Activated CD8-positive, alpha-beta memory T cell treated with anti-CD3 and anti-CD28 coated beads for 48 hours (primary cell): ENCODE measurements around the gene SCGB1A1.
"Not testable (repeated sequence)": the region's sequence is repeated elsewhere in the genome, so short reads cannot be mapped to it uniquely, and the experiment has no call there.

Experiments used
- DNase-seq, 3 experiments: peaks; one replicate each; pipeline ENCODE4 v3.0.0-alpha.2; 2020; ENCODE audit warnings: low read depth in 2 of 3, low spot score in 2 of 3

The SCGB1A1 gene

DNA sequence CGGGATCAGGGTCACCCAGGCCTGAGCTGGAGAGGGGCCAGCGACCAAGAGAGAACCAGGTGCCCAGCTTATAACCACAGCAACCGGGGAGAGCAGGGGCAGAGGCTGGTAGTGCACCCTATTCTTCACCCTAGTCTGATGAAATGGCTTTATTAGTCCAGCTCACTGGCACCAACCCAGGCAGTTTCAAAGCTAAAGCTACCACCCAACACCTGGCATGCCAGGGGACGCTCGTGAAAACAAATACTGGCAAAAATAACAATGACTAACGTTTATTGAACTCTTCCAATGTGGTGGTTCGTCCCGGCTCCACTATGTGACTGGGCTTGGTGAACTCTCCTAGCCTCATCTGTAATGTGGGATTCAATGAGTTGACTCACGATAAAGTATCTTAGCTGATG lies 30.6 kb downstream of the SCGB1A1 start:
- DNase-seq, result no peak

DNA sequence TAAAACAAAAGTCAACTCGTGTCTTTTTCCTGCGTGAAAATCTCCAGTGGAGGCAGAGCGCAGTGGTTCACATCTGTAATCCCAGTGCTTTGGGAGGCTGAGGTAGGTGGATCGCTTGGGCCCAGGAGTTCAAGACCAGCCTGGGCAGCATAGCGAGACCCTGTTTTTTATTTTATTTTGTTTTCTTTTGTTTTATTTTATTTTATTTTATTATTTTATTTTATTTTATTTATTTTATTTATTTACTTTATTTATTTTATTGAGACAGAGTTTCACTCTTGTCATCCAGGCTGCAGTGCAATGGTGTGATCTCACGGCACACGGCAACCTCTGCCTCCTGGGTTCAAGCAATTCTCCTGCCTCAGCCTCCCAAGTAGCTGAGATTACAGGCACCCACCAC lies 31.1 kb downstream of the SCGB1A1 start:
- DNase-seq, result not testable (repeated sequence)

DNA sequence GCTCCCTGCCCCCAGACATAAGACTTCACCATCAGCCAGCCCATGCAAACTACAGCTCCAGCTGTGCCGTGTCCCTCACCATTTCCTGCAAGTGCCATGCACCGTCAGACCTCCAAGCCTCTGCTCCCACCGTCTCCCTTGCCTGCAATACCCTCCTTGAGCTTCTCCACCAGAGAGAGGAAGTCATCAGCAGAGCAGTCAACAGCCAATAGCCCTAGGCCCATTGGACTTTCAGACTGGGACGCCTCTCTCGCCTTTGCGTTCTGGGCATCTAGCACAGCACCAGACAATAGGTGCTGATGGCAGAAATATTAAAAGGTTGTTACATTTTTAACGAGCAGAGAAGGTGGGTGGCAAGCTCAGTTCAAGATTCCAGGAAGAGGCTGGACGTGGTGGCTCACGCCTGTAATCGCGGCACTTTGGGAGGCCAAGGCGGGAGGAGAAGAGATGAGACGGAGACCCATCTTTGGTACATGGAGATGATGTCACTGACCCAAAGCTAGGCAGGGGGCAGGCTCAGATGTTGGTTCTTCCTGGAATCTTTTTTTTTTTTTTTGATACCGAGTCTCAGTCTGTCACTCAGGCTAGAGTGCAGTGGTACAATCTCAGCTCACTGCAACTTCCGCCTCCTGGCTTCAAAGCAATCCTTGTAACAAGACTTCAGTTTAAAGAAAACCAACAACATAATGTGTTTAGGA lies 31.9 kb downstream of the SCGB1A1 start:
- no peak for DNase-seq

DNA sequence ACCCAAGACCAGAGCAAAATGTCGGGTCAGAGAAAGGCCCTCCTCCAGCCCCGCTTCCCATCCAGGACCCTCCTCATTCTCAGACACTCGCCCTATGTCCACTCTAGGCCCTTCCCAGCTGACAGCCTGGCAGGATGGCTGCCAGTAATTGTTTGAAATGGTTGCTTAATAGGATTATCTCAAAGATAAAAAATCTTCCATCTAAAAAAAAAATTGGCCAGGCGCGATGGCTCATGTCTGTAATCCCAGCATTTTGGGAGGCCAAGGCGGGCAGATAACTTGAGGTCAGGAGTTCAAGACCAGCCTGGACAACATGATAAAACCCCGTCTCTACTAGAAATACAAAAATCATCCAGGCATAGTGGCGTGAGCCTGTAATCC lies 32.4 kb downstream of the SCGB1A1 start:
- DNase-seq, result no peak

DNA sequence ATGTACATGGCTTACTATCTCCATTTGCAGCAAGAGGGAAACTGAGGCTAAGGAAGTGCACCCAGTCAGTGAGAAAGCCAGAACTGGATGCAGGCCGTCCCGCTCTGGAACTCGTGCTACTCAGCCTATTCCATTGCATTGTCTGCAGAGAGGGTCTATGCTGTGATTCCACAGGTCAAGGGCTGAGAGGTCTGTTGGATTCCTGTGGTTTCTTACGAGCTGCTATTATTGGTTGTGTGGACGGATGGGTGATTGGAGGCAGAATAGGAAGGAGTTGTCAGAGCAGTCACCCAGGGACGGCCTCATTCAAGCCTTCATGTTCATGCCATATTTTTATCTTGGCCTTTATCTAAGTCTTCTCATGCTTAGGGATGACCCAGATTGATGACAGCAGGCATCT lies 33.4 kb downstream of the SCGB1A1 start:
- DNase-seq, result no peak

DNA sequence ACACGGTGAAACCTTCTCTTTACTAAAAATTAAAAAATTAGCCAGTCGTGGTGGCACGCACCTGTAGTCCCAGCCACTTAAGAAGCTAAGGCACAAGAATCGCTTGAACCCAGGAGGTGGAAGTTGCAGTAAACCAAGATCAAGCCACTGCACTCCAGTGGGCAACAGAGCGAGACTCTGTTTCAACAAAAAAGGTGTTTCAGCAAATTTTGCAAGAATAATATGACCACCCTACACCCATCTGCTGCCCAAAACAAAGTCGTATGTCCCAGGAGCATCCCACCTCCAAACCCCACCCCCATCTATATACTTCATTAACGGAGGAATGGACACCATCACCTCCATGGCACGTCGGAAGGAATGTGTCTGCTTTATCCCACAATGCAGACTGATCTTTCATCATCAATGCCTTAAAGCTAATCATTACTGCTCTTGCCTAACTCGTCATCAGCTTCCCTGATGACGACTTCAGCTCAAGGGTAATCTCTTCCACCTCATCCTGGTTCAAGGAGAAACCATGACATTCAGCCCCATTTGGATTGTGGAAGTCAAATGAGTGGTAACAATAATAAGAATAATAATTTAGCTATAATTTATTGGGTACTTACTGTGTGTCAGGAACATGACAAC lies 34.1 kb downstream of the SCGB1A1 start:
- no peak for DNase-seq

DNA sequence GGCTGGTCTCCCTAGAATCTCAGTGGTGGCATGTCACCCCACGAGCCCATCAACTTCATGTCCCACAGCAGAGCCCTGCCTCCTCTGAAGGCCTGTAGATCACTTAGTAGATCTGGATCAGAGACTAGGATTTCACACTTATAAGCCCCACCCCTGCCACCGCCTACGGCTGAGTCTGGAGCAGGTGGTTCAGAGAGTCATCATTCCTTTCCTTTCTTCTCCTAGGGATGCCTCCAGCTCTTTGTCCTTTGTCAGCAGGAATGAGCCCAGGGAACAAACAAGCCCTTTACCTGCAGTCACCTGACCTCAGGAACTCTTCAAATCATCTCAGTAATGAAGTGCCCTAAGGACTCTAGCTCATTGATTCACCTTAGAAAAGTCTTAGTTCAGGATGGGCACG lies 37.8 kb downstream of the SCGB1A1 start:
- DNase-seq, result no peak

DNA sequence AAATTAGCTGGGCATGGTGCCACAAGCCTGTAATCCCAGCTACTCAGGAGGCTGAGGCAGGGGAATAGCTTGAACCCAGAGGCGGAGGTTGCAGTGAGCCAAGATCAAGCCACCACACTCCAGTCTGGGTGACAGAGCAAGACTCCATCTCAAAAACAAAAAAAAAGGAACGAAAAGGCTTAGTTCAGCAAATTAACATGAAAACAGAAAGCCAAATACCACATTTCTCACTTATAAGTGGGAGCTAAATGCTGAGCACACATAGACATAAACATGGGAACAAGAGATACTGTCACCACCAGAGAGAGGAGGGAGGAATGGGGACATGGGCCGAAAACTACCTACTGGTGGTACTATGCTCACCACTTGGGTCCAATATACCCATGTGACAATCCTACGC lies 38.6 kb downstream of the SCGB1A1 start:
- no peak for DNase-seq

DNA sequence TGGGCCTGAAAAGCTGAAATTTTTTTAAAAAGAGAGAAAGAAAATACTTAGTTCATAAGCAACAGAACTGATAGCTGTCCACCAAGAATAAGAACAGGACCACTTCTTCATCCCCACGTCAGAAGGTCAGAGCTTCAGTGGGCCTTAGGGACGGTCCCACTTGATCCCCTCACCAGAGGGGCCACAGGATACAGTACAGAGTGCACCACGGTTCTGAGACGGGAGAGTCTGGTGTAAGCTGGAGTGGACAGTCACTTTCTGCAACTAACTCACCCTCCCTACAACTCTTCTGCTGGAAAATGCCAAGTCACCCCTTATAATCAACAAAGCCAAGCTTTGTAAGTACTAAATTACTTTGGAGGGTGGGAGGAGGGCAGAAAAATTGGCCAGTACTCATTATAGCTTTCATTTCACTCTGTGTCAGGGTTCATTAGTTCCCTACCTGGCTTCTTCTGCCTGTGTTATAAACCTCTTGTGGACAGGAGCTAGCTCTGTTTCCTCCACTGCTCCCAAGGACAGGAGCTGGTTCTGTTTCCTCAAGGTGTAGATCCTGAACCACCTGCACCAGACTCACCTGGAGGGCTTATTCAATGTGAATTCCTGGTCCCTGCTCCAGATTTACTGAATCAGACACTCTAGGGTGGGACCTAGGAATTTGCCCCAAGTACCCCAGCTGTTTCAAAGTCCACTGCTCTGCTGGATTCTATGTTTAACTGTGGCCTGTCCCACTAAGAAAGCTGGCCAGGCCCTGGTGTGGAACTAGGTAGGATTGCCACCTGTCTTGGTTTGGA lies 39.6 kb downstream of the SCGB1A1 start:
- no peak for DNase-seq

DNA sequence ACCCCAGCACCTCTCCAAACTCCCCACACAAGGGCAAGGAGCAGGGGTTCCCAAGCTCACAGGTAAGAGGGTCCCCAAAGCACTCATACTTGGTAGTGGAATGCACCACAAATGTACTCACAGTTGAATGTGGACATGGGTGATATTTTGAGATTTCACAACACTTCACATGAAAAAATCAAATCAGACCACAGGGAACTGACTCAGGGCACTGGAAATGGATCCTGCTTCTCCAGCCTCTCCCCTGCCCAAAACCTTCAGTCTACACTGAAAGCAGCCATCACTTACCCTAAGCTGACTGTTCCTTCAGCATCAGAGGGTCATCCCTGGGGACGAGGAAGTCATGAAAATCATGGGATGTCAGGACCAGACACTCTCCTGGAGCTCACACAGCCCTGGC lies 40.2 kb downstream of the SCGB1A1 start:
- DNase-seq, result no peak

DNA sequence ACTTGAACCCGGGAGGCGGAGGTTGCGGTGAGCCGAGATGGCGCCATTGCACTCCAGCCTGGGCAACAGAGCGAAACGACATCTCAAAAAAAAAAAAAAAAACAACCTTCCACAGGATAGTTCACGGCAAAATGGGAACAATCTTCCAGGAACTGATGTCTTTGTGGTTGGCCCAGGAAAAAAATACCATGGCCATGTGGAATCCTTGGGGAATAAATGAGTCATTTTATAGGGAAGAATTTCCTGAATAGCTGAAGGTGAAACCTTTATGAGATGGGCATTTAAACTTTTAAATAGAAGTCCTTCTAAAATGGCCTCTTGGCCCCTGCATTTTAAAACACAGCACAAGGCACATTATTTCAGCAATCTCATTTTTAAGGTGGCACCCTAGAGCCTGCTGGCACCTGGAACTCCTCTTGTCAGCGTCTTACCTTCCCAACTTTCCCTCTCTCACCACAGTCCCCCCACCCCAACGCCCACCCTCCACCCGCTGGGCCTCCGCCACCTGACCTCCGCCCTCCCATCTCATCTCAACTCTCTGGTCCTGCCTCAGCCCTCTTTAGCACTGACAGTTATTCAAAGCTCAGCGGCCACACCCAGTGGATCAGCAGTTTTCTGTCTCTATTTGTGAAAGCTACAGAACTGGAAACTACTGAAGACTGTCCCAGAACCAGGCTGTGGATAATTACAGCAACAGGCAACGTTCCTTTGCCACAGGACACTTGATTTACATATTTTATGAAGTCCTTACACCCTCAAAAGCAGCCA lies 43.1 kb downstream of the SCGB1A1 start:
- DNase-seq, result no peak

DNA sequence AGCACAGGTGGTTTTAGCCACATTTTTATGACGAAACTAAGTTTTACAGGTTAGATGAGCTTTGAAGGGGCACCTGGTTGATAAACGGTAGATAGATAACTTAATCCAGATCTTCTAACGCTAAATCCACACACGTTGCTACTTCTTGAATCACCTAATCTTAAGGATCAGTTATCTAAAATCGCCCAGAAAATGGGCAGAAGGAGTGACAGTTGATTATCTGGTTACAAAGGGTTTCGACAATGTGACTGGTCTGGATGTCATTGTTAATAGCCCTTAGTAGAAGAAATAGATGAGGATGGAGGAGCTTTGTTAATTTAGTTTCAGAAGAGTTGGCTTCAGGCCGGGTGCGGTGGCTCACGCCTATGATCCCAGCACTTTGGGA lies 43.7 kb downstream of the SCGB1A1 start:
- DNase-seq, result no peak

DNA sequence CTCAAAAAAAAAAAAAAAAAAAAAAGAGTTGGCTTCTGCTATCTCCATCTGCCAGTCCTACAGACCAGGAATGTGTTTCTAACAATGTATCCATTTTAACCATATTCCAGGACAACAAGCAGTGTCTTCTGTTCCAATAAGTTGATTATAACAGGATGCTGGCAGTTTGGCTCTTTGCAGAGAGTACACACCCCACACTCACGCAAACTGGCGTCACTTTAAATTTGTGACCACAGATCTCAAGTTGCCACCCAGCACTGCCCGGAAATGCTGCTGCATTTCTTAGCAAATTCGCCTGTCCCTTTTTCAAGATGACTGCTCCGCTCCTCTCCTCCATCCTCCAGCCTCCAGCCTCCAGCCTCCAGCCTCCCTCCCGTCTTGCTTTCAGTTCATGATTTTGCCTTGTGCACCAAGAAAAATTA lies 44.3 kb downstream of the SCGB1A1 start:
- DNase-seq, result no peak

DNA sequence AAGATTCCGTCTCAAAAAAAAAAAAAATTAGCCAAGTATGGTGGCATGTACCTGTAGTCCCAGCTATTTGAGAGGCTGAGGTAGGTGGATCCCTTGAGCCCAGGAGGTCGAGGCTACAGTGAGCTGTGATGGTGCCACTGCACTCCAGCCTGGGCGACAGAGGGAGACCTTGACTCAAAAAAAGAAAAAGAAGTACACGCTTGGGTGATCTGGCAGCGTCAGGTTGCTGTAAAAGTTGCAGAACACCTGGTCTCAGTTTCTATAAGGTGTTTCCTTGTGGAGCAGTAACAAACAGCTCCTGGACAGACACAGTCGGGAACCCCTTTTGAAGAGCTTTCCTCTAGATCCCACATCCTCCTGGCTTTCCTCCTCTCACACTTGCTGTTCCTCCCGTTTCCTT lies 45.8 kb downstream of the SCGB1A1 start:
- no peak for DNase-seq

DNA sequence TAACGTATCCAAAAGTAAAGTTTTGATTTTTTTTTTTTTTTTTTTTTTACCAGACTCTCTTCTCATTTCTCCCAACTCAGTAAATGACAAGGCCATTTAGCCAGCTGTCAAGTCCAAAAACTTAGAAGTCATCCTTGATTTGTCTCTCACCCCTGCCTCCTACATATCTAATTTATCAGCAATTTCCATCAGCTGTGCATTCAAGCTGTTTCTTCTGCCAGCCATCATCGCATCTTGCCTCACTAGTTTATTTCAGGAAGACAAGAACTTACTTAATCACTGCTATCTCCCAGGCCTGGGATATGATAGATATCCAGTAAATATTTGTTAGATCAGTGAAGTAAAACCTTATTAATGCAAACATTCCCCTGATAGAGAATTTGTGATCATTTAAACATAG lies 47.6 kb downstream of the SCGB1A1 start:
- no peak for DNase-seq

DNA sequence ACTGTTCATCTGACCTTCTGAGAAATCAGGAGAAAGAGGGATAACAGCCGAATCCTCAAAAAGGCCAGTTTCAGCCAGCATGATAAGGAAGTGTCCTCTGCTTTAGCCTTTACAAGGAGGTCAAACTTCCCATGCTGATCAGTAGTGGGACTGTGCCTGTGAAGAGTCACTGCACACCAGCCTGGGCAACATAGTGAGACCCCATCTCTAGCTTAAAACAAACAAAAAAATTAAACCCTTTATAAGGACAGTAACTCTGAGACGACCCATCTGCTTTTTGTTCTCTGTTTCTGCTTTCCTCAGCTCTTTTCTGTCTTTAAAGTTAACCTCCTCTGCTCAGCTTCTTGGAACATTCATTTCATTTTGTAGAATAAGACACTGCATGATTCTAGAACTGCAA lies 49.7 kb downstream of the SCGB1A1 start:
- DNase-seq, result no peak

DNA sequence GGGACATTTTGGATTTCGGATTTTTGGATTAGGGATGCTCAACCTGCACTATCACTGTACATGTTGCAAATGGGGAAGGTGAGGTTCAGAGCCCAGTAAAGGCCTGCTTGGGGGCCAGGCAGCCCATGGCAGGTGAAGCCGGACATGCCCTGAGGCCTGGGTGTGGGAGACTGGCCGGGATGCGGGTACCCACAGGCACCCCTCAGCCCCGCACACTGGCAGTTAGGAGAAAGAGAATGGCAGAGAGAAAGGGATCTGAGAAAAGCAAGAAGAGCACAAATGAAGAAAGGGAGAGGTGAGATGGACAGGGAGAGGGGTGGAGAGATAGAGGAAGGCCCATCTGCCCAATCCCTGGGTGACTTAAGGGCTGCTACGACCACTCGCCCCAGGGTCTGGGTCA lies 52.8 kb downstream of the SCGB1A1 start:
- no peak for DNase-seq

DNA sequence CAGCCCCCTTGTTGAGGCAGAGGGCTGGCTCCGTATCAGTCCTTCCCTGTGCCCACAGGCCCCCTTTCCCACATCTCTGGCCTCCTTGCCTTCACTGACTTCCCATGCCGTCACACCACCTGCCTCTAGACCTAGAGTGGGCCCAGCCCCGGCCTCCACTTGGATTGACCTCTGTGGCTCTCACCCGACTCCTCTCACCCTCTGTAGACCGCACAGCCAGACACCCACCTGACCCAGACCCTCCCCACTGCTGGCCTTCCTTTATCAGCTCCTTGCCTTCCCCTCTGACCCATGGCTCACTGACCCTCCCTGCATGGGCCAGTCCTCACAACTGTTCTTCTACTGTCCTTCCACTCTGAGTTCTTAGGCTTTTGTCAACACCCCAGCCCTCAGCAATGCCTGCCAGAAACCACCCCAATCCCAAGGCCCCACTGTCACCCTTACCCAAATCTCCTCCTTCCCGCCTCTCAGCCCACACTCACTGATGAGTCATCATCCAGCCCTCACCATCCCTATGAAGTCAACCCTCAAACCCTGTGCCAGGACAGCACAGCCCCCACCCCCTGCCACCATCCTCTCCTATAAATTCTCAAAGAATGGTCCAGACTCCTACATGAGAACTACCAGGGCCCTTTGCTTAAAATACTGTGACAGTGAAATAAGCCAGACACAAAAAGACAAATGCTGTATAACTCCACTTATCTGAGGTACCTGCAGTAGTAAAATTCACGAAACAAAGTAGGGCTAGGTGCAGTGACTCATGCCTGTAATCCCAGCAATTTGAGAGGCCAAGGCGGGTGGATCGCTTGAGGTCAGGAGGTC lies 53.4 kb downstream of the SCGB1A1 start:
- DNase-seq, result no peak
